Kidney (tissue), 14 donors: ENCODE measurements around the gene CTSA. TPM values are rescaled to one million over a fixed set of nuclear protein-coding genes. Genes with fewer than 3 reads are reported as not detected.

Source experiments
- DNase-seq, 5 donors: peaks; one replicate each; pipeline ENCODE4 v3.0.0-alpha.2; 2013 to 2020
- FAIRE-seq: peaks from 2 replicates; lab custom pipeline; 2012; peaks lifted over from hg19 to GRCh38; lab: Jason Lieb, UNC
- H3K27ac ChIP-seq, 2 donors: one replicate each; pipeline ENCODE4 v1.7.0; 2013; ENCODE audit warnings: low read depth in 2 of 2, low read length in 2 of 2, inconsistent platforms in 1 of 2
- H3K27me3 ChIP-seq: one replicate; pipeline ENCODE4 v1.7.1; 2013; ENCODE audit warnings: low read length, inconsistent platforms; ENCODE audit not compliant: control insufficient read depth, insufficient read depth
- H3K36me3 ChIP-seq, 3 donors: one replicate each; pipeline versions ENCODE4 v1.7.0 to v1.7.1; 2013; ENCODE audit warnings: low read length in 3 of 3, control low read depth in 1 of 3, inconsistent platforms in 1 of 3; ENCODE audit not compliant: insufficient read depth in 3 of 3, control insufficient read depth in 2 of 3
- H3K4me1 ChIP-seq, 3 donors: one replicate each; pipeline versions ENCODE4 v1.7.0 to v1.7.1; 2013; ENCODE audit warnings: low read length in 3 of 3, inconsistent platforms in 1 of 3, low read depth in 1 of 3; ENCODE audit not compliant: control insufficient read depth in 2 of 3, insufficient read depth in 2 of 3
- H3K4me3 ChIP-seq, 3 donors: one replicate each; pipeline versions ENCODE4 v1.7.0 to v1.8.1; 2013; ENCODE audit warnings: low read length in 3 of 3, control low read depth in 1 of 3, inconsistent platforms in 1 of 3
- H3K9ac ChIP-seq, 3 donors: one replicate each; pipeline versions ENCODE4 v1.7.0 to v1.7.1; 2013; ENCODE audit warnings: low read length in 3 of 3, control low read depth in 1 of 3, inconsistent platforms in 1 of 3
- H3K9me3 ChIP-seq, 3 donors: one replicate each; pipeline versions ENCODE4 v1.7.0 to v1.7.1; 2013; ENCODE audit warnings: low read length in 3 of 3, control low read depth in 1 of 3, inconsistent platforms in 1 of 3; ENCODE audit not compliant: control insufficient read depth in 2 of 3, insufficient read depth in 1 of 3
- CTCF ChIP-seq: IDR thresholded peaks from 3 replicates; pipeline ENCODE4 v1.5.1; 2012; ENCODE audit warnings: mild to moderate bottlenecking, moderate library complexity, borderline replicate concordance; ENCODE audit not compliant: insufficient read depth; ENCODE audit errors: extremely low read depth
- intact Hi-C: fragments of 100-400 bp; cut with DNase I; formaldehyde crosslinking; loops from one replicate; pipeline ENCODE4 v1.11.1; 2022
- polyA plus RNA-seq: library from polyadenylated mRNA; stranded (reverse); fragments of 350-450 nt; fragmentation: Illumina TruSeq; extraction: RNeasy Lipid Tissue Mini Kit (QIAGEN cat#74804); gene quantifications from one replicate; pipeline ENCODE4 v1.2.3, GENCODE V29; 2014; ENCODE audit warnings: low read depth, low replicate concordance; ENCODE audit not compliant: insufficient read depth
- total RNA-seq: library from RNA; stranded (reverse); fragmentation: NEBNext Ultra II Directional; extraction: Animal tissue kit (Norgen Biotek cat#: 25700); gene quantifications from one replicate; pipeline ENCODE4 v1.2.1, GENCODE V29; 2021
- donor health status: control.
- donor health status: control.
- donor health status: control.
- donor health status: control.
- donor health status: control.
- donor health status: DM: yes; HTN: yes; CAD: no.
- donor health status: Normal renal cell carcinoma (clear cell type).

The CTSA gene
- total and polyA plus RNA-seq, 2 donors from 2014 or later: 180 to 408 TPM

- FAIRE-seq (no peak), DNase-seq (no peak)
- TF ChIP-seq CTCF: no peak
- H3K9ac ChIP-seq: no peak overlapping the region
- H3K36me3 ChIP-seq: no peaks in the 10 kb centered on the region
- peak overlapping the region; percentile 51 to 86 for H3K27ac ChIP-seq
- H3K4me1 ChIP-seq: peaks cover 0 to 15% (median 6%) of the 10 kb centered on the region in 3 donors
- H3K9me3 ChIP-seq: no peaks in the 10 kb centered on the region
- intact Hi-C loops: no loop called here
- H3K27me3 ChIP-seq: no peaks in the 10 kb centered on the region
- no peak overlapping the region for H3K4me3 ChIP-seq
These were observed 27.8 kb downstream of the CTSA start for GRCh38 chr20:45918779-45919537.

- FAIRE-seq: no peak
- Histone ChIP-seq H3K36me3 (no peaks in the 10 kb centered on the region), H3K4me1 (peaks cover 0 to 16% (median 8%) of the 10 kb centered on the region in 3 donors)
These were observed 28.6 kb downstream of the CTSA start for GRCh38 chr20:45919542-45920399.

GRCh38 chr20:45920462-45921336 is 29.6 kb downstream of the CTSA start:
- TF ChIP-seq CTCF: no peak
- H3K9ac ChIP-seq: peak overlapping the region in 1 of 3 donors; percentile 16
- no peak overlapping the region for H3K4me3 ChIP-seq
- DNase-seq (no peak), FAIRE-seq (no peak)
- H3K9me3 ChIP-seq: no peaks in the 10 kb centered on the region
- peak overlapping the region; percentile 16 to 86 for H3K27ac ChIP-seq
- H3K27me3 ChIP-seq: no peaks in the 10 kb centered on the region
- intact Hi-C loops: no loop called here
- no peaks in the 10 kb centered on the region for H3K36me3 ChIP-seq
- peaks cover 0 to 19% (median 12%) of the 10 kb centered on the region in 3 donors for H3K4me1 ChIP-seq

More at GRCh38 chr20:45919542-45920399, 28.6 kb downstream of the CTSA start:
- intact Hi-C loops: no loop called here
- Histone ChIP-seq H3K27me3 (no peaks in the 10 kb centered on the region), H3K9ac (peak overlapping the region in 1 of 3 donors; percentile 16), H3K27ac (peak overlapping the region; percentile 29 to 86), H3K4me3 (no peak overlapping the region), H3K9me3 (no peaks in the 10 kb centered on the region)
- peak; percentile 66 to 95 (median 78) for DNase-seq
- TF ChIP-seq CTCF: no peak
